HepG2 (cell line): Measurements from ENCODE around the gene CMTM1. TPM values are rescaled to one million over a fixed set of nuclear protein-coding genes. Genes with fewer than 3 reads are reported as not detected.
A peak's percentile ranks its signal among the peaks of the same experiment; 100 is the strongest.

Experiments
- ASH2L ChIP-seq: fragments of 300-600, 200-600 bp; sonication (generic); IDR thresholded peaks from 2 replicates; pipeline ENCODE4 v1.7.0; 2017; ENCODE audit warnings: low read depth, mild to moderate bottlenecking, moderate library complexity, mixed read lengths, low read length; ENCODE audit not compliant: insufficient read length
- FOXA1 ChIP-seq, 2 experiments: fragments of 450-650 bp in 1 of 2; sonication (generic) in 1 of 2; formaldehyde crosslinking in 1 of 2; IDR thresholded peaks; 2 replicates each; pipeline versions ENCODE4 v1.4.0 to v1.6.1; 2016 to 2020; ENCODE audit warnings: missing genetic modification reagents in 1 of 2
- MIER2 ChIP-seq: IDR thresholded peaks from 2 replicates; pipeline ENCODE4 v1.6.1; 2016; ENCODE audit warnings: missing biosample characterization, missing genetic modification reagents
- NFE2L1 ChIP-seq: sonication (generic); formaldehyde crosslinking; IDR thresholded peaks from 2 replicates; pipeline ENCODE4 v1.4.0; 2020; ENCODE audit warnings: missing genetic modification reagents, mild to moderate bottlenecking, borderline replicate concordance
- NFE2L2 ChIP-seq: fragments of 150-350 bp; IDR thresholded peaks from 2 replicates; pipeline ENCODE4 v1.6.1; 2014; ENCODE audit warnings: low read length
- RELA ChIP-seq: sonication (generic); formaldehyde crosslinking; IDR thresholded peaks from 2 replicates; pipeline ENCODE4 v1.4.0; 2020; ENCODE audit warnings: missing genetic modification reagents
- SIX4 ChIP-seq: sonication (generic); formaldehyde crosslinking; IDR thresholded peaks from 2 replicates; pipeline ENCODE4 v1.4.0; 2020; ENCODE audit warnings: missing genetic modification reagents
- STAG1 ChIP-seq: sonication (generic); formaldehyde crosslinking; IDR thresholded peaks from 2 replicates; pipeline ENCODE4 v1.4.0; 2020; ENCODE audit warnings: missing genetic modification reagents
- ZFY ChIP-seq: sonication (generic); formaldehyde crosslinking; IDR thresholded peaks from 2 replicates; pipeline ENCODE4 v1.4.0; 2020; ENCODE audit warnings: missing genetic modification reagents
- ZNF138 ChIP-seq: sonication (generic); formaldehyde crosslinking; IDR thresholded peaks from 2 replicates; pipeline ENCODE4 v1.5.0; 2020; ENCODE audit warnings: mild to moderate bottlenecking, low read depth, missing genetic modification reagents
- ZNF264 ChIP-seq: sonication (generic); formaldehyde crosslinking; IDR thresholded peaks from 2 replicates; pipeline ENCODE4 v1.4.0; 2020; ENCODE audit warnings: missing genetic modification reagents
- ZNF317 ChIP-seq: sonication (generic); formaldehyde crosslinking; IDR thresholded peaks from 2 replicates; pipeline ENCODE4 v1.5.0; 2020; ENCODE audit warnings: mild to moderate bottlenecking, missing genetic modification reagents
- ZNF34 ChIP-seq: sonication (generic); formaldehyde crosslinking; IDR thresholded peaks from 2 replicates; pipeline ENCODE4 v1.4.0; 2020; ENCODE audit warnings: mild to moderate bottlenecking, missing genetic modification reagents, borderline replicate concordance
- ZNF644 ChIP-seq: IDR thresholded peaks from 2 replicates; pipeline ENCODE4 v1.6.1; 2016; ENCODE audit warnings: low read depth
- polyA plus RNA-seq, 8 experiments: library from polyadenylated mRNA; depleted of rRNA in 3 of 8; stranded (reverse) in 7 of 8; unstranded in 1 of 8; fragments of >200 nt; fragmentation: Illumina TruSeq in 4 of 8; extraction: Trizol in 4 of 8; gene quantifications; 2 replicates each; pipeline versions ENCODE4 v1.2.1 to v1.2.3, GENCODE V29; 2011 to 2016; ENCODE audit warnings: low read depth in 4 of 8, missing spikeins in 1 of 8, mixed read lengths in 1 of 8; ENCODE audit not compliant: insufficient read depth in 1 of 8
- total RNA-seq, 5 experiments: library from RNA; depleted of rRNA; stranded (reverse); fragments of >200 nt; fragmentation: Illumina TruSeq; extraction: Trizol; gene quantifications; 2 replicates each; pipeline ENCODE4 v1.2.3, GENCODE V29; 2016; ENCODE audit warnings: low read depth in 1 of 5
- TF ChIP-seq, protein P1 (sequence below): IDR thresholded peaks from 2 replicates; pipeline ENCODE4 v1.6.1; 2018; ENCODE audit warnings: missing genetic modification reagents, mild to moderate bottlenecking, missing compliant biosample characterization
- TF ChIP-seq, protein P2 (sequence below): sonication (generic); formaldehyde crosslinking; IDR thresholded peaks from 2 replicates; pipeline ENCODE4 v1.5.1; 2020; ENCODE audit warnings: missing genetic modification reagents, mild to moderate bottlenecking, borderline replicate concordance
- TF ChIP-seq, protein P3 (sequence below): sonication (generic); formaldehyde crosslinking; IDR thresholded peaks from 2 replicates; pipeline ENCODE4 v1.4.0; 2020; ENCODE audit warnings: missing genetic modification reagents, borderline replicate concordance
- TF ChIP-seq, protein P4 (sequence below), 2 experiments: sonication (generic) in 1 of 2; formaldehyde crosslinking in 1 of 2; IDR thresholded peaks; 2 replicates each; pipeline versions ENCODE4 v1.4.0 to v1.6.1; 2018 to 2020; ENCODE audit warnings: missing genetic modification reagents in 2 of 2, borderline replicate concordance in 1 of 2, low read depth in 1 of 2, mild to moderate bottlenecking in 1 of 2, missing biosample characterization in 1 of 2

The CMTM1 gene
- total and polyA plus RNA-seq, 2 of the 13 experiments (the other 11 are each of a cell fraction or from before 2014, with no cell fraction given) = 1.7 to 2.9 TPM

DNA sequence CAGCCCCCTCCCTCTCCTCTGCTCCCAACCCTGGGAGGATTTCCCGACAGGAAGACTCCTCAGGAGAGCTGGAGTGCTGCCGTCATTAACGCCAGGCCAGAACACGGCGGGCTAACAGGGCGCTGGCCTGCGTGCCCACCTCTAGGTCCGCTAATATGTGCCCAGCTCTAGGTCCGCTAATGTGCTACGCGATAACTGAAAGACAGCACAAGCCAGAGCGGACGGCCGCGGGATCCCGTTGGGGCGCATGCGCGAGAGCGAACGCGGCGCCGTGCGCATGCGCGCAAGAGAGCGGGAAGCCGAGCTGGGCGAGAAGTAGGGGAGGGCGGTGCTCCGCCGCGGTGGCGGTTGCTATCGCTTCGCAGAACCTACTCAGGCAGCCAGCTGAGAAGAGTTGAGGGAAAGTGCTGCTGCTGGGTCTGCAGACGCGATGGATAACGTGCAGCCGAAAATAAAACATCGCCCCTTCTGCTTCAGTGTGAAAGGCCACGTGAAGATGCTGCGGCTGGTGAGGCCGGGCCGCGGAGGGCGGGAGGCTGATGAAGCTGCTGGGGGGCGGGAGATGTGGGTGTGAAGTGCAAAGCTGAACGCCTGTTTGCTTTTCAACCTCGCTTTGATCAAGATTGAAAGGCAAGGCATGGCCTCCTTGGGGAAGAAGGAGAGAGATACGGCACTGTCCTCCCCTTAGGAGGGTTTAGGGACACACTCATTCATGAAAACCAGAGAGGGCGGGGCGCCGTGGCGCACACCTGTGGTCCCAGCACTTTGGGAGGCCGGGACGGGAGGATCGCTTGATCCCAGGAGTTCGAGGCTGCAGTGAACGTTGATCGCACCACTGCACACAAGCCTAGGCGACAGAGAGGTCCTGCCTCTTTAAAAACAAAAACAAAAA, 13.7 kb upstream of the CMTM1 start, which contains the start of gene CKLF (continued):
- TF ChIP-seq, protein P1, sequence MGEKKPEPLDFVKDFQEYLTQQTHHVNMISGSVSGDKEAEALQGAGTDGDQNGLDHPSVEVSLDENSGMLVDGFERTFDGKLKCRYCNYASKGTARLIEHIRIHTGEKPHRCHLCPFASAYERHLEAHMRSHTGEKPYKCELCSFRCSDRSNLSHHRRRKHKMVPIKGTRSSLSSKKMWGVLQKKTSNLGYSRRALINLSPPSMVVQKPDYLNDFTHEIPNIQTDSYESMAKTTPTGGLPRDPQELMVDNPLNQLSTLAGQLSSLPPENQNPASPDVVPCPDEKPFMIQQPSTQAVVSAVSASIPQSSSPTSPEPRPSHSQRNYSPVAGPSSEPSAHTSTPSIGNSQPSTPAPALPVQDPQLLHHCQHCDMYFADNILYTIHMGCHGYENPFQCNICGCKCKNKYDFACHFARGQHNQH (CRISPR knock-in tag) = peak; percentile 93
- TF ChIP-seq NFE2L2 (no peak), SIX4 (peak; percentile 80; the same call in 1 of the 2 replicates), ZNF264 (CRISPR knock-in tag) (peak; percentile 87), RELA (CRISPR knock-in tag) (peak; percentile 90), ZNF138 (CRISPR knock-in tag) (peak; percentile 99), ZNF644 (no peak), STAG1 (no peak; the same call in 1 of the 2 replicates), MIER2 (CRISPR knock-in tag) (peak; percentile 51; the same call in 1 of the 2 replicates), ZFY (peak; percentile 93), ZNF317 (peak; percentile 87), NFE2L1 (peak; percentile 93; the same call in 1 of the 2 replicates), ASH2L (peak; percentile 74), FOXA1 (IDR thresholded peaks at IDR 0.05) (no peak), FOXA1 (CRISPR knock-in tag; IDR thresholded peaks at IDR 0.05) (no peak; the same call in 1 of the 2 replicates), ZNF34 (CRISPR knock-in tag) (no peak)
- TF ChIP-seq, protein P2, sequence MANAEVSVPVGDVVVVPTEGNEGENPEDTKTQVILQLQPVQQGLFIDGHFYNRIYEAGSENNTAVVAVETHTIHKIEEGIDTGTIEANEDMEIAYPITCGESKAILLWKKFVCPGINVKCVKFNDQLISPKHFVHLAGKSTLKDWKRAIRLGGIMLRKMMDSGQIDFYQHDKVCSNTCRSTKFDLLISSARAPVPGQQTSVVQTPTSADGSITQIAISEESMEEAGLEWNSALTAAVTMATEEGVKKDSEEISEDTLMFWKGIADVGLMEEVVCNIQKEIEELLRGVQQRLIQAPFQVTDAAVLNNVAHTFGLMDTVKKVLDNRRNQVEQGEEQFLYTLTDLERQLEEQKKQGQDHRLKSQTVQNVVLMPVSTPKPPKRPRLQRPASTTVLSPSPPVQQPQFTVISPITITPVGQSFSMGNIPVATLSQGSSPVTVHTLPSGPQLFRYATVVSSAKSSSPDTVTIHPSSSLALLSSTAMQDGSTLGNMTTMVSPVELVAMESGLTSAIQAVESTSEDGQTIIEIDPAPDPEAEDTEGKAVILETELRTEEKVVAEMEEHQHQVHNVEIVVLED (CRISPR knock-in tag) = peak; percentile 90
- TF ChIP-seq, protein P3, sequence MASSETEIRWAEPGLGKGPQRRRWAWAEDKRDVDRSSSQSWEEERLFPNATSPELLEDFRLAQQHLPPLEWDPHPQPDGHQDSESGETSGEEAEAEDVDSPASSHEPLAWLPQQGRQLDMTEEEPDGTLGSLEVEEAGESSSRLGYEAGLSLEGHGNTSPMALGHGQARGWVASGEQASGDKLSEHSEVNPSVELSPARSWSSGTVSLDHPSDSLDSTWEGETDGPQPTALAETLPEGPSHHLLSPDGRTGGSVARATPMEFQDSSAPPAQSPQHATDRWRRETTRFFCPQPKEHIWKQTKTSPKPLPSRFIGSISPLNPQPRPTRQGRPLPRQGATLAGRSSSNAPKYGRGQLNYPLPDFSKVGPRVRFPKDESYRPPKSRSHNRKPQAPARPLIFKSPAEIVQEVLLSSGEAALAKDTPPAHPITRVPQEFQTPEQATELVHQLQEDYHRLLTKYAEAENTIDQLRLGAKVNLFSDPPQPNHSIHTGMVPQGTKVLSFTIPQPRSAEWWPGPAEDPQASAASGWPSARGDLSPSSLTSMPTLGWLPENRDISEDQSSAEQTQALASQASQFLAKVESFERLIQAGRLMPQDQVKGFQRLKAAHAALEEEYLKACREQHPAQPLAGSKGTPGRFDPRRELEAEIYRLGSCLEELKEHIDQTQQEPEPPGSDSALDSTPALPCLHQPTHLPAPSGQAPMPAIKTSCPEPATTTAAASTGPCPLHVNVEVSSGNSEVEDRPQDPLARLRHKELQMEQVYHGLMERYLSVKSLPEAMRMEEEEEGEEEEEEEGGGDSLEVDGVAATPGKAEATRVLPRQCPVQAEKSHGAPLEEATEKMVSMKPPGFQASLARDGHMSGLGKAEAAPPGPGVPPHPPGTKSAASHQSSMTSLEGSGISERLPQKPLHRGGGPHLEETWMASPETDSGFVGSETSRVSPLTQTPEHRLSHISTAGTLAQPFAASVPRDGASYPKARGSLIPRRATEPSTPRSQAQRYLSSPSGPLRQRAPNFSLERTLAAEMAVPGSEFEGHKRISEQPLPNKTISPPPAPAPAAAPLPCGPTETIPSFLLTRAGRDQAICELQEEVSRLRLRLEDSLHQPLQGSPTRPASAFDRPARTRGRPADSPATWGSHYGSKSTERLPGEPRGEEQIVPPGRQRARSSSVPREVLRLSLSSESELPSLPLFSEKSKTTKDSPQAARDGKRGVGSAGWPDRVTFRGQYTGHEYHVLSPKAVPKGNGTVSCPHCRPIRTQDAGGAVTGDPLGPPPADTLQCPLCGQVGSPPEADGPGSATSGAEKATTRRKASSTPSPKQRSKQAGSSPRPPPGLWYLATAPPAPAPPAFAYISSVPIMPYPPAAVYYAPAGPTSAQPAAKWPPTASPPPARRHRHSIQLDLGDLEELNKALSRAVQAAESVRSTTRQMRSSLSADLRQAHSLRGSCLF (CRISPR knock-in tag) = peak; percentile 98
- TF ChIP-seq, protein P4, sequence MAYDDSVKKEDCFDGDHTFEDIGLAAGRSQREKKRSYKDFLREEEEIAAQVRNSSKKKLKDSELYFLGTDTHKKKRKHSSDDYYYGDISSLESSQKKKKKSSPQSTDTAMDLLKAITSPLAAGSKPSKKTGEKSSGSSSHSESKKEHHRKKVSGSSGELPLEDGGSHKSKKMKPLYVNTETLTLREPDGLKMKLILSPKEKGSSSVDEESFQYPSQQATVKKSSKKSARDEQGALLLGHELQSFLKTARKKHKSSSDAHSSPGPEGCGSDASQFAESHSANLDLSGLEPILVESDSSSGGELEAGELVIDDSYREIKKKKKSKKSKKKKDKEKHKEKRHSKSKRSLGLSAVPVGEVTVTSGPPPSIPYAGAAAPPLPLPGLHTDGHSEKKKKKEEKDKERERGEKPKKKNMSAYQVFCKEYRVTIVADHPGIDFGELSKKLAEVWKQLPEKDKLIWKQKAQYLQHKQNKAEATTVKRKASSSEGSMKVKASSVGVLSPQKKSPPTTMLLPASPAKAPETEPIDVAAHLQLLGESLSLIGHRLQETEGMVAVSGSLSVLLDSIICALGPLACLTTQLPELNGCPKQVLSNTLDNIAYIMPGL (CRISPR knock-in tag; IDR thresholded peaks at IDR 0.05; ENCODE audit: borderline replicate concordance in 1 of 2, low read depth in 1 of 2) = peak; percentile 87 to 93
